ENCODE data around the gene SPATS2L.

- TF ChIP-seq CTCF (conservative IDR thresholded peaks at IDR 0.05; ENCODE audit: low read depth, low read length) (no peak), EZH2 (IDR thresholded peaks at IDR 0.05; ENCODE audit: low read length, unreplicated experiment) (no peak), EZH2phosphoT487 (IDR thresholded peaks at IDR 0.05; ENCODE audit: borderline replicate concordance, low read length) (no peak)
These were observed 13.2 kb downstream of the SPATS2L start for GRCh38 chr2:200319548-200320337.
